ENCODE measurements around the gene TNNT3. TPM values are rescaled to one million over a fixed set of nuclear protein-coding genes. Genes with fewer than 3 reads are reported as not detected.

Gene TNNT3
- total and polyA plus RNA-seq, 2 of the 4 experiments (the other 2 are of a cell fraction): not detected

GRCh38 chr11:1882265-1883238 is 37.0 kb upstream of the TNNT3 start:
- H3K18ac ChIP-seq (ENCODE audit: low read depth, low read length): no peak overlapping the region
- H3K27ac ChIP-seq (ENCODE audit: insufficient read depth, low read length): no peak overlapping the region
- no peak overlapping the region for H4K91ac ChIP-seq (ENCODE audit: insufficient read depth, low read depth, low read length)
- no peaks in the 10 kb centered on the region for H3K36me3 ChIP-seq (ENCODE audit: control insufficient read depth, insufficient read depth, low read length)
- no peak overlapping the region for H2BK5ac ChIP-seq (ENCODE audit: low read depth, low read length, poor library complexity, severe bottlenecking)
- intact Hi-C loops (cut with micrococcal nuclease): loop anchor here (1.0 kb wide), 1 partner anchor 270 kb away; no protein-coding TSS in a partner anchor
- no peak overlapping the region for H2BK15ac ChIP-seq (ENCODE audit: low read depth, low read length)
- no TSS peak for BruUV-seq (replicated peaks)
- H3K14ac ChIP-seq (replicated peaks; ENCODE audit: low read depth, low read length): no peak overlapping the region
- H3K27me3 ChIP-seq (ENCODE audit: control insufficient read depth, insufficient read depth, low read length): peaks cover 19% of the 10 kb centered on the region
- POLR2A ChIA-PET (ENCODE audit: unreplicated experiment): no interaction called here
- no peaks in the 10 kb centered on the region for H3K79me1 ChIP-seq (ENCODE audit: low read depth in 1 of 2, low read length in 2 of 2)
- no peak overlapping the region for H2BK20ac ChIP-seq (ENCODE audit: low read depth, low read length)
- H3K9me1 ChIP-seq (ENCODE audit: insufficient read depth, low read length): no peaks in the 10 kb centered on the region
- in situ Hi-C loops (cut with MboI; ENCODE audit: low sequenced_read_pairs): loop anchor here (5.0 kb wide), 1 partner anchor 270 kb away; no protein-coding TSS in a partner anchor
- H2BK120ac ChIP-seq (ENCODE audit: low read depth, low read length): no peak overlapping the region
- no peak overlapping the region for H3K4ac ChIP-seq (ENCODE audit: low read depth, low read length)
- no peak overlapping the region for H2AK5ac ChIP-seq (ENCODE audit: low read depth, low read length)
- H3K4me3 ChIP-seq (ENCODE audit: insufficient read depth, low read depth, low read length): no peak overlapping the region
- TF ChIP-seq MAFK (IDR thresholded peaks at IDR 0.05; ENCODE audit: low read depth, low read length): no peak
- TF ChIP-seq CTCF (conservative IDR thresholded peaks at IDR 0.05; ENCODE audit: low read depth, low read length): peak; percentile 86
- TF ChIP-seq RCOR1 (IDR thresholded peaks at IDR 0.05; ENCODE audit: insufficient replicate concordance, low read length): no peak
- peak; percentile 67 for TF ChIP-seq MAZ (IDR thresholded peaks at IDR 0.05; ENCODE audit: borderline replicate concordance, low read depth, low read length)
- no peak for TF ChIP-seq FOS (IDR thresholded peaks at IDR 0.05; ENCODE audit: low read depth, low read length)
- no peak for TF ChIP-seq POLR2A (IDR thresholded peaks at IDR 0.05; ENCODE audit: low read depth, low read length)
- TF ChIP-seq SMC3 (IDR thresholded peaks at IDR 0.05; ENCODE audit: low read depth, low read length): peak; percentile 83
- peak; percentile 78 for TF ChIP-seq RAD21 (IDR thresholded peaks at IDR 0.05; ENCODE audit: low read length)
- H3K56ac ChIP-seq (ENCODE audit: extremely low read depth, insufficient read depth, low read length): no peak overlapping the region
- no peaks in the 10 kb centered on the region for H4K20me1 ChIP-seq (ENCODE audit: insufficient read depth, low read length)
- no peak overlapping the region for H4K8ac ChIP-seq (ENCODE audit: low read depth in 2 of 2, low read length in 2 of 2)
- H3K9me3 ChIP-seq (ENCODE audit: control insufficient read depth, insufficient read depth, low read length): no peaks in the 10 kb centered on the region
- H2AFZ ChIP-seq (replicated peaks; ENCODE audit: low read length, poor library complexity): peak overlapping the region; percentile 41
- DNase-seq: peak; percentile 41
- H3K4me2 ChIP-seq (ENCODE audit: low read depth, low read length): no peak overlapping the region
- no peak overlapping the region for H4K5ac ChIP-seq (ENCODE audit: low read depth, low read length)
- 49% methylated on average over 12 of the region's 23 CpGs; no CpG with 5 or more reads in 1 of the 2 experiments for WGBS, 2 experiments (ENCODE audit: extremely low coverage in 2 of 2, insufficient read length in 1 of 2)
- H3K4me1 ChIP-seq (ENCODE audit: control insufficient read depth, insufficient read depth, low read length): no peaks in the 10 kb centered on the region
- CTCF ChIA-PET: interaction anchor here (0.6 to 1.3 kb wide), 7 partner anchors 13 to 268 kb away, joined by 3 to 5 read pairs (median 3); no protein-coding TSS in a partner anchor
- no peak overlapping the region for H3K9ac ChIP-seq (ENCODE audit: low read depth, low read length)
- peak; percentile 97 for ATAC-seq (ENCODE audit: low read depth)
- dilution Hi-C loops (cut with HindIII; ENCODE audit: low sequenced_read_pairs, unreplicated experiment): no loop called here
- H3K23ac ChIP-seq (ENCODE audit: low read depth, low read length): no peak overlapping the region
- no peak overlapping the region for H2AK9ac ChIP-seq (replicated peaks; ENCODE audit: low read depth, low read length, poor library complexity)

Measured in IMR-90 (cell line).